DOHH2 (cell line): ENCODE data around the gene KRT39.

Experiments
- H3F3A ChIP-seq: fragments of 200-600 bp; sonication (generic), shearing (Covaris generic); 2 replicates; pipeline ENCODE4 v1.6.0; 2016; ENCODE audit warnings: antibody characterized with exemption, mild to moderate bottlenecking; ENCODE audit not compliant: control insufficient read depth, insufficient read depth
- H3K27ac ChIP-seq: fragments of 200-600 bp; sonication (generic); 2 replicates; pipeline ENCODE4 v1.5.1; 2014; ENCODE audit warnings: low read depth, mild to moderate bottlenecking, low read length, moderate library complexity
- H3K27me3 ChIP-seq: fragments of 200-600 bp; sonication (generic); 2 replicates; pipeline ENCODE4 v1.6.1; 2014; ENCODE audit warnings: mild to moderate bottlenecking, low read length, mixed read lengths; ENCODE audit not compliant: control insufficient read depth
- H3K36me3 ChIP-seq: fragments of 200-600 bp; sonication (generic); 2 replicates; pipeline ENCODE4 v1.6.1; 2014; ENCODE audit warnings: mild to moderate bottlenecking, low read length, moderate library complexity, mixed read lengths; ENCODE audit not compliant: control insufficient read depth
- H3K4me1 ChIP-seq: fragments of 200-600 bp; sonication (generic); 2 replicates; pipeline ENCODE4 v1.6.1; 2014; ENCODE audit warnings: mild to moderate bottlenecking, low read length, mixed read lengths; ENCODE audit not compliant: control insufficient read depth
- H3K4me2 ChIP-seq: fragments of 200-600 bp; sonication (generic); 2 replicates; pipeline ENCODE4 v1.6.0; 2014; ENCODE audit warnings: mild to moderate bottlenecking, low read length, moderate library complexity
- H3K4me3 ChIP-seq: fragments of 200-600 bp; sonication (generic); 2 replicates; pipeline ENCODE4 v1.5.1; 2014; ENCODE audit warnings: mild to moderate bottlenecking, low read length, mixed read lengths
- H3K79me2 ChIP-seq: fragments of 200-600 bp; sonication (generic); 2 replicates; pipeline ENCODE4 v1.6.1; 2014; ENCODE audit warnings: mild to moderate bottlenecking, low read length, mixed read lengths; ENCODE audit not compliant: control insufficient read depth
- H3K9me2 ChIP-seq: fragments of 200-600 bp; sonication (generic); replicated peaks from 2 replicates; pipeline ENCODE4 v1.6.1; 2014; ENCODE audit warnings: mild to moderate bottlenecking, low read length, mixed read lengths; ENCODE audit not compliant: control insufficient read depth
- H3K9me3 ChIP-seq: fragments of 200-600 bp; sonication (generic); 2 replicates; pipeline ENCODE4 v1.6.1; 2014; ENCODE audit warnings: antibody characterized with exemption, low read length, mixed read lengths; ENCODE audit not compliant: control insufficient read depth, insufficient read depth
- H4K20me1 ChIP-seq: fragments of 200-600 bp; sonication (generic); 2 replicates; pipeline ENCODE4 v1.6.0; 2014; ENCODE audit warnings: low read depth, mild to moderate bottlenecking, antibody characterized with exemption, low read length, moderate library complexity; ENCODE audit not compliant: control insufficient read depth, insufficient read depth
- CTCF ChIP-seq: fragments of 200-600 bp; sonication (generic); IDR thresholded peaks from one replicate; pipeline ENCODE4 v1.5.1; 2014; ENCODE audit warnings: antibody characterized with exemption, mild to moderate bottlenecking, low read depth, low read length; ENCODE audit not compliant: poor library complexity, severe bottlenecking
- EZH2phosphoT487 ChIP-seq: fragments of 200-600 bp; sonication (generic); IDR thresholded peaks from 2 replicates; pipeline ENCODE4 v1.6.1; 2017; ENCODE audit warnings: borderline replicate concordance, mild to moderate bottlenecking, antibody characterized with exemption, low read length, moderate library complexity, mixed read lengths

The KRT39 gene

GRCh38 chr17:40944531-40944930, 22.2 kb downstream of the KRT39 start:
- Histone ChIP-seq H3F3A (no peaks in the 10 kb centered on the region), H3K9me3 (no peaks in the 10 kb centered on the region), H4K20me1 (no peaks in the 10 kb centered on the region), H3K36me3 (no peaks in the 10 kb centered on the region), H3K27me3 (no peaks in the 10 kb centered on the region; the same call in 1 of the 2 replicates), H3K9me2 (no peaks in the 10 kb centered on the region), H3K4me3 (no peak overlapping the region), H3K27ac (no peak overlapping the region), H3K79me2 (no peaks in the 10 kb centered on the region), H3K4me1 (no peaks in the 10 kb centered on the region), H3K4me2 (no peak overlapping the region)
- no peak for TF ChIP-seq CTCF
- TF ChIP-seq EZH2phosphoT487, result no peak

- Histone ChIP-seq H3F3A (no peaks in the 10 kb centered on the region), H3K36me3 (no peaks in the 10 kb centered on the region), H4K20me1 (no peaks in the 10 kb centered on the region), H3K9me2 (no peaks in the 10 kb centered on the region), H3K4me2 (no peak overlapping the region), H3K79me2 (no peaks in the 10 kb centered on the region), H3K4me1 (no peaks in the 10 kb centered on the region), H3K9me3 (no peaks in the 10 kb centered on the region), H3K4me3 (no peak overlapping the region), H3K27me3 (no peaks in the 10 kb centered on the region; the same call in 1 of the 2 replicates), H3K27ac (no peak overlapping the region)
- no peak for TF ChIP-seq EZH2phosphoT487
These were observed 24.2 kb downstream of the KRT39 start for GRCh38 chr17:40942553-40942952.

- TF ChIP-seq EZH2phosphoT487 (no peak), CTCF (no peak)
- H3K4me3 ChIP-seq, result no peak overlapping the region
- no peaks in the 10 kb centered on the region for H4K20me1 ChIP-seq
- no peak overlapping the region for H3K27ac ChIP-seq
- H3K4me1 ChIP-seq, result no peaks in the 10 kb centered on the region
- H3K4me2 ChIP-seq, result no peak overlapping the region
- H3K27me3 ChIP-seq, result no peaks in the 10 kb centered on the region
- no peaks in the 10 kb centered on the region for H3K9me2 ChIP-seq
- H3F3A ChIP-seq, result no peaks in the 10 kb centered on the region
- no peaks in the 10 kb centered on the region for H3K36me3 ChIP-seq
- H3K79me2 ChIP-seq, result no peaks in the 10 kb centered on the region
- H3K9me3 ChIP-seq, result no peaks in the 10 kb centered on the region
These were observed 26.5 kb downstream of the KRT39 start for GRCh38 chr17:40940266-40940665.

GRCh38 chr17:40938981-40939380, 27.8 kb downstream of the KRT39 start:
- Histone ChIP-seq H3K36me3 (no peaks in the 10 kb centered on the region), H3K79me2 (no peaks in the 10 kb centered on the region), H3K4me2 (no peak overlapping the region), H3K9me3 (no peaks in the 10 kb centered on the region), H4K20me1 (no peaks in the 10 kb centered on the region), H3F3A (no peaks in the 10 kb centered on the region), H3K4me3 (no peak overlapping the region), H3K27ac (no peak overlapping the region), H3K4me1 (no peaks in the 10 kb centered on the region), H3K27me3 (no peaks in the 10 kb centered on the region), H3K9me2 (no peaks in the 10 kb centered on the region)
- no peak for TF ChIP-seq EZH2phosphoT487
- no peak for TF ChIP-seq CTCF
